ENCODE data around the gene PACRG.

- no peak for TF ChIP-seq CTCF (IDR thresholded peaks at IDR 0.05; ENCODE audit: insufficient read depth, low read length, poor library complexity, severe bottlenecking)
- TF ChIP-seq EZH2phosphoT487 (conservative IDR thresholded peaks at IDR 0.05; ENCODE audit: low read length): no peak
Measured at GRCh38 chr6:163086624-163086920, 358.8 kb downstream of the PACRG start.
